Putamen (tissue), 1 donor: ENCODE data around the gene ATP8B3.

ENCODE experiments used
- DNase-seq: peaks from one replicate; pipeline ENCODE4 v3.0.0-alpha.2; 2016; ENCODE audit warnings: low spot score

Gene ATP8B3

GRCh38 chr19:1746401-1747284 is 65.4 kb downstream of the ATP8B3 start:
- no peak for DNase-seq

- no peak for DNase-seq
These were observed 66.5 kb downstream of the ATP8B3 start for GRCh38 chr19:1745589-1746031.

GRCh38 chr19:1744822-1745563 is 67.1 kb downstream of the ATP8B3 start:
- no peak for DNase-seq

GRCh38 chr19:1744133-1744665 is 67.9 kb downstream of the ATP8B3 start:
- no peak for DNase-seq

GRCh38 chr19:1742989-1743696 is 68.9 kb downstream of the ATP8B3 start:
- no peak for DNase-seq

- no peak for DNase-seq
These were observed 72.0 kb downstream of the ATP8B3 start for GRCh38 chr19:1739960-1740629.

GRCh38 chr19:1736927-1737326 is 75.1 kb downstream of the ATP8B3 start:
- no peak for DNase-seq

GRCh38 chr19:1736280-1736679 is 75.8 kb downstream of the ATP8B3 start:
- DNase-seq = no peak

GRCh38 chr19:1734321-1734966 is 77.6 kb downstream of the ATP8B3 start:
- DNase-seq = no peak
